Lower leg skin (tissue), 3 donors: ENCODE measurements around the gene CLDN10.

Experiments
- POLR2A ChIP-seq, 2 donors: fragments of 450-650 bp; IDR thresholded peaks; one replicate each; pipeline ENCODE4 v1.6.1; 2016 to 2017; ENCODE audit warnings: antibody characterized with exemption in 2 of 2, mild to moderate bottlenecking in 1 of 2, moderate library complexity in 1 of 2
- TF ChIP-seq, protein P1 (sequence below), 3 donors: fragments of 450-650 bp; IDR thresholded peaks; one replicate each; pipeline ENCODE4 v1.5.1; 2016; ENCODE audit warnings: antibody characterized with exemption in 3 of 3, mild to moderate bottlenecking in 3 of 3, moderate library complexity in 2 of 3

DNA sequence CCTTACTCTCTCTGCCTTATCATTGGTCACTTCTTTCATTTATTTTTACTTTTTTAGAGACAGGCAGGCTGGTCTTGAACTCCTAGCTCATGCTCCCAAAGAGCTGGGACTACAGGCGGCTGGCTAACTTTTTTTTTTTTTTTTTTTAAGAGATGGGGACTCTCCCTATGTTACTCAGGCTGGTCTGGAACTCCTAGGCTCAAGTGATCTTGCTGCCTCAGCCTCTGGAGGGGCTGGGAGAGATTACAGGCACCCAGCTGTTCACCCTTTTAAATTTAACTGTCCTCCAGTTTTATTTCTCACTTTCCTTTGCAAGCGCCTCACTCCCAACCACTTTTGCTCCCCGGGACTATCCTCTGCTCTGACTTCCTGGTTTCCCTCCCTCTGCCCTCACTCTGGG, 5.6 kb upstream of the CLDN10 start:
- TF ChIP-seq, protein P1, sequence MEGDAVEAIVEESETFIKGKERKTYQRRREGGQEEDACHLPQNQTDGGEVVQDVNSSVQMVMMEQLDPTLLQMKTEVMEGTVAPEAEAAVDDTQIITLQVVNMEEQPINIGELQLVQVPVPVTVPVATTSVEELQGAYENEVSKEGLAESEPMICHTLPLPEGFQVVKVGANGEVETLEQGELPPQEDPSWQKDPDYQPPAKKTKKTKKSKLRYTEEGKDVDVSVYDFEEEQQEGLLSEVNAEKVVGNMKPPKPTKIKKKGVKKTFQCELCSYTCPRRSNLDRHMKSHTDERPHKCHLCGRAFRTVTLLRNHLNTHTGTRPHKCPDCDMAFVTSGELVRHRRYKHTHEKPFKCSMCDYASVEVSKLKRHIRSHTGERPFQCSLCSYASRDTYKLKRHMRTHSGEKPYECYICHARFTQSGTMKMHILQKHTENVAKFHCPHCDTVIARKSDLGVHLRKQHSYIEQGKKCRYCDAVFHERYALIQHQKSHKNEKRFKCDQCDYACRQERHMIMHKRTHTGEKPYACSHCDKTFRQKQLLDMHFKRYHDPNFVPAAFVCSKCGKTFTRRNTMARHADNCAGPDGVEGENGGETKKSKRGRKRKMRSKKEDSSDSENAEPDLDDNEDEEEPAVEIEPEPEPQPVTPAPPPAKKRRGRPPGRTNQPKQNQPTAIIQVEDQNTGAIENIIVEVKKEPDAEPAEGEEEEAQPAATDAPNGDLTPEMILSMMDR (IDR thresholded peaks at IDR 0.05): no peak
- no peak for TF ChIP-seq POLR2A (IDR thresholded peaks at IDR 0.05)
